ENCODE measurements around the gene ZNF554. TPM values are rescaled to one million over a fixed set of nuclear protein-coding genes. Genes with fewer than 3 reads are reported as not detected.
A peak's percentile ranks its signal among the peaks of the same experiment; 100 is the strongest.

Gene ZNF554
- total RNA-seq, 4 donors from 2014 or later, result 0.70 to 5.1 (median 4.0) TPM

- H3K9me3 ChIP-seq, result peaks cover 0 to 59% (median 37%) of the 10 kb centered on the region in 3 donors
- no peaks in the 10 kb centered on the region for H3K27me3 ChIP-seq
- H3K27ac ChIP-seq, result no peak overlapping the region
- H3K4me1 ChIP-seq, result peaks cover 0 to 9% (median 3%) of the 10 kb centered on the region in 3 donors
- intact Hi-C loops (cut with DNase I), result no loop called here
- WGBS, 2 donors, result 100% methylated on average over 3 of the region's 3 CpGs
- no peak for DNase-seq
- H3K36me3 ChIP-seq, result peaks cover 11 to 49% (median 17%) of the 10 kb centered on the region in 3 donors
- TF ChIP-seq, protein P1, sequence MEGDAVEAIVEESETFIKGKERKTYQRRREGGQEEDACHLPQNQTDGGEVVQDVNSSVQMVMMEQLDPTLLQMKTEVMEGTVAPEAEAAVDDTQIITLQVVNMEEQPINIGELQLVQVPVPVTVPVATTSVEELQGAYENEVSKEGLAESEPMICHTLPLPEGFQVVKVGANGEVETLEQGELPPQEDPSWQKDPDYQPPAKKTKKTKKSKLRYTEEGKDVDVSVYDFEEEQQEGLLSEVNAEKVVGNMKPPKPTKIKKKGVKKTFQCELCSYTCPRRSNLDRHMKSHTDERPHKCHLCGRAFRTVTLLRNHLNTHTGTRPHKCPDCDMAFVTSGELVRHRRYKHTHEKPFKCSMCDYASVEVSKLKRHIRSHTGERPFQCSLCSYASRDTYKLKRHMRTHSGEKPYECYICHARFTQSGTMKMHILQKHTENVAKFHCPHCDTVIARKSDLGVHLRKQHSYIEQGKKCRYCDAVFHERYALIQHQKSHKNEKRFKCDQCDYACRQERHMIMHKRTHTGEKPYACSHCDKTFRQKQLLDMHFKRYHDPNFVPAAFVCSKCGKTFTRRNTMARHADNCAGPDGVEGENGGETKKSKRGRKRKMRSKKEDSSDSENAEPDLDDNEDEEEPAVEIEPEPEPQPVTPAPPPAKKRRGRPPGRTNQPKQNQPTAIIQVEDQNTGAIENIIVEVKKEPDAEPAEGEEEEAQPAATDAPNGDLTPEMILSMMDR (IDR thresholded peaks at IDR 0.05), result no peak
- no peak for TF ChIP-seq POLR2A (IDR thresholded peaks at IDR 0.05)
- no peak overlapping the region for H3K4me3 ChIP-seq
Observed at GRCh38 chr19:2847507-2847906, 27.8 kb downstream of the ZNF554 start.

- Histone ChIP-seq H3K27ac (no peak overlapping the region), H3K9me3 (peaks cover 6 to 70% (median 48%) of the 10 kb centered on the region in 3 donors), H3K4me3 (no peak overlapping the region), H3K4me1 (no peaks in the 10 kb centered on the region), H3K36me3 (peaks cover 17 to 60% (median 28%) of the 10 kb centered on the region in 3 donors), H3K27me3 (no peaks in the 10 kb centered on the region)
- no peak for TF ChIP-seq POLR2A (IDR thresholded peaks at IDR 0.05)
- TF ChIP-seq, protein P1 (IDR thresholded peaks at IDR 0.05), result no peak
- no peak for DNase-seq
- intact Hi-C loops (cut with DNase I), result no loop called here
- WGBS, 2 donors, result 60 to 86% methylated on average over 1 to 3 of the region's 4 CpGs
Observed at GRCh38 chr19:2848616-2849015, 28.9 kb downstream of the ZNF554 start.

DNA sequence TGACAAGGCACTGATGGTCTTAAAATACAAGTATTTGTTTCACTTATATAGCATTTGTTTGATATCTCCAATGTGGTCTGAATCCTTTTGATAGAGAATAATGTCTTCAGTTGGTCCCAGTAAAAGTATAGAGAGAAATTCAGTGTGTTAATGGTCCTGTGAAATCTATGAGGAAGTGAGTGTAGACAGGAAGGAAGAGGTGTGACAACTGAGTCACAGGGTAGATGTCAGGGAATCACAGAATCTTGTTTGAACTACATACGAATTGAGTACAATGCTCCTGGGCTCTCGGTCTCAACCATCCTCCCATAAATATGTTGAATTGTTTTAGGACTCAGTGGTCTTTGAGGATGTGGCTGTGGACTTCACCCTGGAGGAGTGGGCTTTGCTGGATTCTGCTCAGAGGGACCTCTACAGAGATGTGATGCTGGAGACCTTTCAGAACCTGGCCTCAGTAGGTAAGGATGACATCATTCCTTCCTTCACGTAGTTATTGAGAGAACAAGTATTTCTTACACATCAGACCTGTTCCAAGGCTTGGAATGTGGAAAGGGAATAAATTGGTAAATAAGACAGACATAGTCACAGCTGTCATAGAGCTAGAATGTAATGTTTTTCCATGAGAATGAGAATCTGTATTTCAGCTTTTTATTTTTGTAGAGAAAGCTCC, 30.7 kb downstream of the ZNF554 start:
- Histone ChIP-seq H3K27me3 (no peaks in the 10 kb centered on the region), H3K9me3 (peaks cover 6 to 88% (median 60%) of the 10 kb centered on the region in 3 donors), H3K27ac (no peak overlapping the region), H3K4me3 (no peak overlapping the region), H3K4me1 (no peaks in the 10 kb centered on the region), H3K36me3 (peaks cover 17 to 77% (median 28%) of the 10 kb centered on the region in 3 donors)
- intact Hi-C loops (cut with DNase I), result no loop called here
- DNase-seq, result no peak
- 79 to 87% methylated on average over 3 of the region's 3 CpGs for WGBS, 2 donors
- no peak for TF ChIP-seq POLR2A (IDR thresholded peaks at IDR 0.05)
- TF ChIP-seq, protein P1 (IDR thresholded peaks at IDR 0.05), result no peak

DNA sequence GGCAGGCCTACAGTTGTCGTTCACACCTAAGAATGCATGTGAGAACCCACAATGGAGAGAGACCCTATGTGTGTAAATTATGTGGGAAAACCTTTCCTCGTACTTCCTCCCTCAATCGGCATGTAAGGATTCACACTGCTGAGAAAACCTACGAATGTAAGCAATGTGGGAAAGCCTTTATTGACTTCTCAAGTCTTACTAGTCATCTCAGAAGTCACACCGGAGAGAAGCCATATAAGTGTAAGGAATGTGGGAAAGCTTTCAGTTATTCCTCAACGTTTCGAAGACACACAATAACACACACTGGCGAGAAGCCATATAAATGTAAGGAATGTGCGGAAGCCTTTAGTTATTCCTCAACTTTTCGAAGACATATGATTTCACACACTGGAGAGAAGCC, 32.9 kb downstream of the ZNF554 start:
- no peaks in the 10 kb centered on the region for H3K4me1 ChIP-seq
- peaks cover 6 to 94% (median 60%) of the 10 kb centered on the region in 3 donors for H3K9me3 ChIP-seq
- no peaks in the 10 kb centered on the region for H3K27me3 ChIP-seq
- H3K27ac ChIP-seq, result no peak overlapping the region
- 96 to 98% methylated on average over 9 to 10 of the region's 10 CpGs for WGBS, 2 donors
- TF ChIP-seq, protein P1 (IDR thresholded peaks at IDR 0.05), result no peak
- no peak for TF ChIP-seq POLR2A (IDR thresholded peaks at IDR 0.05)
- DNase-seq, result no peak
- intact Hi-C loops (cut with DNase I), result no loop called here
- peaks cover 17 to 70% (median 28%) of the 10 kb centered on the region in 3 donors for H3K36me3 ChIP-seq
- peak overlapping the region in 1 of 4 donors; percentile 14 for H3K4me3 ChIP-seq

DNA sequence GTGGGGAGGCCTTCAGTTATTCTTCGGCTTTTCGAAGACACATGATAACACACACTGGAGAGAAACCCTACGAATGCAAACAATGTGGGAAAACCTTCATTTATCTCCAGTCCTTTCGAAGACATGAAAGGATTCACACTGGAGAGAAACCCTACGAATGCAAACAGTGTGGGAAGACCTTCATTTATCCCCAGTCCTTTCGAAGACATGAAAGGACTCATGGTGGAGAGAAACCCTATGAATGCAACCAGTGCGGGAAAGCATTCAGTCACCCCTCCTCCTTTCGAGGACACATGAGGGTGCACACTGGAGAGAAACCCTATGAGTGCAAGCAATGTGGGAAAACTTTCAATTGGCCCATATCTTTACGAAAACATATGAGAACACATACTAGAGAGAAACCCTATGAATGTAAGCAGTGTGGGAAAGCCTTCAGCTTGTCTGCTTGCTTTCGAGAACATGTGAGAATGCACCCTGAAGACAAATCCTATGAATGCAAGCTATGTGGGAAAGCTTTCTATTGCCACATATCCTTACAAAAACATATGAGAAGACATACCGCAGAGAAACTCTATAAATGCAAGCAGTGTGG, 33.4 kb downstream of the ZNF554 start:
- intact Hi-C loops (cut with DNase I), result no loop called here
- peak overlapping the region in 1 of 4 donors; percentile 14 for H3K4me3 ChIP-seq
- 91 to 94% methylated on average over 11 of the region's 11 CpGs for WGBS, 2 donors
- TF ChIP-seq, protein P1 (IDR thresholded peaks at IDR 0.05), result no peak
- no peak for TF ChIP-seq POLR2A (IDR thresholded peaks at IDR 0.05)
- H3K36me3 ChIP-seq, result peaks cover 17 to 70% (median 28%) of the 10 kb centered on the region in 3 donors
- no peak overlapping the region for H3K27ac ChIP-seq
- H3K27me3 ChIP-seq, result no peaks in the 10 kb centered on the region
- H3K9me3 ChIP-seq, result peaks cover 6 to 94% (median 65%) of the 10 kb centered on the region in 3 donors
- no peaks in the 10 kb centered on the region for H3K4me1 ChIP-seq
- no peak for DNase-seq

Measured in esophagus squamous epithelium (tissue), 5 donors.